ENCODE data around the gene PIK3R1.

PIK3R1 gene

GRCh38 chr5:68331192-68332079 is 115.9 kb downstream of the PIK3R1 start:
- no peak for DNase-seq (ENCODE audit: low read depth)

GRCh38 chr5:68332080-68332451 is 116.5 kb downstream of the PIK3R1 start:
- no peak for DNase-seq (ENCODE audit: low read depth)

GRCh38 chr5:68332556-68332955 is 117.0 kb downstream of the PIK3R1 start:
- DNase-seq (ENCODE audit: low read depth) = no peak

GRCh38 chr5:68333649-68334552 is 118.3 kb downstream of the PIK3R1 start:
- no peak for DNase-seq (ENCODE audit: low read depth)

- no peak for DNase-seq (ENCODE audit: low read depth)
Measured at GRCh38 chr5:68334553-68334886, 119.0 kb downstream of the PIK3R1 start.

- DNase-seq (ENCODE audit: low read depth) = no peak
Measured at GRCh38 chr5:68335075-68335474, 119.5 kb downstream of the PIK3R1 start.

- DNase-seq (ENCODE audit: low read depth) = no peak
Measured at GRCh38 chr5:68336200-68336599, 120.6 kb downstream of the PIK3R1 start.

GRCh38 chr5:68337235-68337634 is 121.7 kb downstream of the PIK3R1 start:
- DNase-seq (ENCODE audit: low read depth) = no peak

GRCh38 chr5:68339921-68340321 is 124.4 kb downstream of the PIK3R1 start:
- no peak for DNase-seq (ENCODE audit: low read depth)

- no peak for DNase-seq (ENCODE audit: low read depth)
Measured at GRCh38 chr5:68341006-68341405, 125.5 kb downstream of the PIK3R1 start.

- no peak for DNase-seq (ENCODE audit: low read depth)
Measured at GRCh38 chr5:68342693-68343092, 127.1 kb downstream of the PIK3R1 start.

GRCh38 chr5:68343421-68343826 is 127.9 kb downstream of the PIK3R1 start:
- no peak for DNase-seq (ENCODE audit: low read depth)

- no peak for DNase-seq (ENCODE audit: low read depth)
Measured at GRCh38 chr5:68344447-68345111, 129.0 kb downstream of the PIK3R1 start.

- no peak for DNase-seq (ENCODE audit: low read depth)
Measured at GRCh38 chr5:68345171-68345570, 129.6 kb downstream of the PIK3R1 start.

GRCh38 chr5:68345582-68345981 is 130.0 kb downstream of the PIK3R1 start:
- no peak for DNase-seq (ENCODE audit: low read depth)

GRCh38 chr5:68347536-68347935 is 132.0 kb downstream of the PIK3R1 start:
- no peak for DNase-seq (ENCODE audit: low read depth)

GRCh38 chr5:68348447-68349222 is 133.1 kb downstream of the PIK3R1 start:
- DNase-seq (ENCODE audit: low read depth) = no peak

- no peak for DNase-seq (ENCODE audit: low read depth)
Measured at GRCh38 chr5:68350176-68350575, 134.6 kb downstream of the PIK3R1 start.

Data from stimulated activated CD8-positive, alpha-beta memory T cell treated with anti-CD3 and anti-CD28 coated beads, Interleukin-4, amount 100 ng/mL, for 24 hours (primary cell).